RWPE2 (cell line): ENCODE measurements around the gene GAS7.
"Not testable (repeated sequence)": the region's sequence is repeated elsewhere in the genome, so short reads cannot be mapped to it uniquely, and the experiment has no call there.

Experiments used
- ATAC-seq: fragments of 200-7000 bp; cut with Tn5 transposase; 3 replicates; pipeline ENCODE4 v1.9.1; 2021; ENCODE audit warnings: low read depth
- DNase-seq: peaks from one replicate; pipeline ENCODE4 v3.0.0-alpha.2; 2020; ENCODE audit warnings: low spot score
- H3K27ac ChIP-seq: fragments of 450-650 bp; 2 replicates; pipeline ENCODE4 v1.5.1; 2017; ENCODE audit warnings: mild to moderate bottlenecking; ENCODE audit not compliant: poor library complexity, severe bottlenecking
- H3K27me3 ChIP-seq: fragments of 250-450 bp; sonication (Bioruptor Pico); 2 replicates; pipeline ENCODE4 v1.5.1; 2021; ENCODE audit warnings: mild to moderate bottlenecking, moderate library complexity; ENCODE audit not compliant: insufficient read depth, poor library complexity, severe bottlenecking
- H3K36me3 ChIP-seq: fragments of 250-450 bp; sonication (Bioruptor Pico); 2 replicates; pipeline ENCODE4 v1.5.1; 2020; ENCODE audit warnings: low read depth, mild to moderate bottlenecking, moderate library complexity
- H3K4me1 ChIP-seq: fragments of 250-450 bp; sonication (Bioruptor Pico); 2 replicates; pipeline ENCODE4 v1.5.1; 2021; ENCODE audit warnings: mild to moderate bottlenecking, moderate library complexity; ENCODE audit not compliant: insufficient read depth, poor library complexity, severe bottlenecking
- H3K4me3 ChIP-seq: fragments of 250-450 bp; sonication (Bioruptor Pico); 2 replicates; pipeline ENCODE4 v1.5.1; 2021; ENCODE audit warnings: mild to moderate bottlenecking, moderate library complexity; ENCODE audit not compliant: severe bottlenecking
- H3K9me3 ChIP-seq: fragments of 250-450 bp; sonication (Bioruptor Pico); 2 replicates; pipeline ENCODE4 v1.5.1; 2021; ENCODE audit warnings: mild to moderate bottlenecking, moderate library complexity; ENCODE audit not compliant: severe bottlenecking
- CTCF ChIP-seq: fragments of 450-650 bp; IDR thresholded peaks from one replicate; pipeline ENCODE4 v1.5.1; 2017; ENCODE audit warnings: mild to moderate bottlenecking, moderate library complexity; ENCODE audit not compliant: poor library complexity, severe bottlenecking

GAS7 gene

GRCh38 chr17:9922012-9922848, 276.2 kb downstream of the GAS7 start:
- H3K27me3 ChIP-seq = no peaks in the 10 kb centered on the region
- H3K27ac ChIP-seq = no peak overlapping the region
- no peaks in the 10 kb centered on the region for H3K9me3 ChIP-seq
- H3K4me3 ChIP-seq = no peak overlapping the region
- no peaks in the 10 kb centered on the region for H3K36me3 ChIP-seq
- no peaks in the 10 kb centered on the region for H3K4me1 ChIP-seq
- ATAC-seq (no peak), DNase-seq (no peak)
- no peak for TF ChIP-seq CTCF

- H3K36me3 ChIP-seq, H3K9me3 ChIP-seq, H3K4me3 ChIP-seq, DNase-seq, H3K27ac ChIP-seq, ATAC-seq, H3K4me1 ChIP-seq, H3K27me3 ChIP-seq: not testable (repeated sequence)
These were observed 277.2 kb downstream of the GAS7 start for GRCh38 chr17:9921216-9921615.

GRCh38 chr17:9918804-9919352, 279.5 kb downstream of the GAS7 start:
- no peaks in the 10 kb centered on the region for H3K36me3 ChIP-seq
- no peaks in the 10 kb centered on the region for H3K9me3 ChIP-seq
- H3K27me3 ChIP-seq = no peaks in the 10 kb centered on the region
- no peaks in the 10 kb centered on the region for H3K4me1 ChIP-seq
- no peak for TF ChIP-seq CTCF
- ATAC-seq (no peak), DNase-seq (no peak)
- H3K4me3 ChIP-seq = no peak overlapping the region
- H3K27ac ChIP-seq = no peak overlapping the region

- DNase-seq = no peak
- no peak overlapping the region for H3K4me3 ChIP-seq
- no peak overlapping the region for H3K27ac ChIP-seq
- no peaks in the 10 kb centered on the region for H3K27me3 ChIP-seq
- H3K9me3 ChIP-seq = no peaks in the 10 kb centered on the region
- TF ChIP-seq CTCF = no peak
- ATAC-seq = no peak
- no peaks in the 10 kb centered on the region for H3K36me3 ChIP-seq
- no peaks in the 10 kb centered on the region for H3K4me1 ChIP-seq
These were observed 280.1 kb downstream of the GAS7 start for GRCh38 chr17:9918352-9918751.

- Histone ChIP-seq H3K27me3 (no peaks in the 10 kb centered on the region), H3K36me3 (no peaks in the 10 kb centered on the region)
These were observed 280.6 kb downstream of the GAS7 start for GRCh38 chr17:9917801-9918200.

More at GRCh38 chr17:9917801-9918200, 280.6 kb downstream of the GAS7 start:
- Histone ChIP-seq H3K4me1 (no peaks in the 10 kb centered on the region), H3K9me3 (no peaks in the 10 kb centered on the region), H3K4me3 (no peak overlapping the region), H3K27ac (no peak overlapping the region)
- TF ChIP-seq CTCF = no peak
- ATAC-seq (no peak), DNase-seq (no peak)
